Retinal pigment epithelial cell (primary cell): ENCODE results near the gene TMEM106A.
A peak's percentile ranks its signal among the peaks of the same experiment; 100 is the strongest.

Experiments used
- DNase-seq: peaks from one replicate; pipeline ENCODE4 v3.0.0-alpha.2; 2010; ENCODE audit warnings: low read depth
- H3K4me3 ChIP-seq: 2 replicates; pipeline ENCODE4 v1.5.1; 2011; ENCODE audit warnings: mild to moderate bottlenecking, low read length, control low read depth, moderate library complexity
- TF ChIP-seq, protein P1 (sequence below): conservative IDR thresholded peaks from 2 replicates; pipeline ENCODE4 v1.5.1; 2011; ENCODE audit warnings: low read depth, low read length, control low read depth, inconsistent platforms

The TMEM106A gene

DNA sequence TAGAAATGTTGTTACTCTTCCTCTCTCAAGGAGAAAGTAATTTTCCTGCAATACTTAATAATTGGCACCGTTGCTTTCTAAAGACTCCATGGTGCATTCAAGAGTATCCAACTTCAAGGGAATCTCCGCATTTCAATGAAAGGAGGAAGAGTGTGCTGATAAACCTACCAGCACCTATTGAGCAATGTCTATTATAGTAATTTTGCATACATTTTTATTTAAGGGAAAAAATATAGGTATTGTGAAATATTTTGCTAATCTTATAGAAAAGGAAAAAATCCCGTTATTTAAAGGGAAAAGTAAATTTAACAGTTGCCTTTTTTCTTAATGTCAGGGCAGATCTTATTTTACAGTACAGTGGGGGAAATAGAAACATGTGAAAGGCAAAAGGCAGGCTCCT is 1.1 kb upstream of the TMEM106A start:
- TF ChIP-seq, protein P1, sequence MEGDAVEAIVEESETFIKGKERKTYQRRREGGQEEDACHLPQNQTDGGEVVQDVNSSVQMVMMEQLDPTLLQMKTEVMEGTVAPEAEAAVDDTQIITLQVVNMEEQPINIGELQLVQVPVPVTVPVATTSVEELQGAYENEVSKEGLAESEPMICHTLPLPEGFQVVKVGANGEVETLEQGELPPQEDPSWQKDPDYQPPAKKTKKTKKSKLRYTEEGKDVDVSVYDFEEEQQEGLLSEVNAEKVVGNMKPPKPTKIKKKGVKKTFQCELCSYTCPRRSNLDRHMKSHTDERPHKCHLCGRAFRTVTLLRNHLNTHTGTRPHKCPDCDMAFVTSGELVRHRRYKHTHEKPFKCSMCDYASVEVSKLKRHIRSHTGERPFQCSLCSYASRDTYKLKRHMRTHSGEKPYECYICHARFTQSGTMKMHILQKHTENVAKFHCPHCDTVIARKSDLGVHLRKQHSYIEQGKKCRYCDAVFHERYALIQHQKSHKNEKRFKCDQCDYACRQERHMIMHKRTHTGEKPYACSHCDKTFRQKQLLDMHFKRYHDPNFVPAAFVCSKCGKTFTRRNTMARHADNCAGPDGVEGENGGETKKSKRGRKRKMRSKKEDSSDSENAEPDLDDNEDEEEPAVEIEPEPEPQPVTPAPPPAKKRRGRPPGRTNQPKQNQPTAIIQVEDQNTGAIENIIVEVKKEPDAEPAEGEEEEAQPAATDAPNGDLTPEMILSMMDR = no peak
- DNase-seq = no peak
- no peak overlapping the region for H3K4me3 ChIP-seq

DNA sequence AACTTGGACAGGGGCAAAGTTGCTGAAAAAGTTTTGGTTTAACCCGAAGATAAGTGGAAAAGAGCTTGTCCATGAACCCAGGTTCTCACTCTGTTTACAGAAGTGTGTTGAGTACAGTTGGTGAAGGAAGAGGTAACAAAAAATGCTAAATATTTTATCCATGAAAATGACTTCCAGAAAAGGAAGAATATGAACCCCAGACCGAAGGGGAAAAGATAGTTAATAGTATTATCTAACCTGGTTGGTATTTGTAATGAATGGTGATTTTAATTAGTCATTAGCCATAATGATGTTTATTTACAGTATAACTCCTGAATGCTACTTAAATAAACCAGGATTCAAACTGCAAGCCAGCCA is 574 bp upstream of the TMEM106A start:
- no peak for DNase-seq
- TF ChIP-seq, protein P1 = no peak
- H3K4me3 ChIP-seq = peak overlapping the region; percentile 70

DNA sequence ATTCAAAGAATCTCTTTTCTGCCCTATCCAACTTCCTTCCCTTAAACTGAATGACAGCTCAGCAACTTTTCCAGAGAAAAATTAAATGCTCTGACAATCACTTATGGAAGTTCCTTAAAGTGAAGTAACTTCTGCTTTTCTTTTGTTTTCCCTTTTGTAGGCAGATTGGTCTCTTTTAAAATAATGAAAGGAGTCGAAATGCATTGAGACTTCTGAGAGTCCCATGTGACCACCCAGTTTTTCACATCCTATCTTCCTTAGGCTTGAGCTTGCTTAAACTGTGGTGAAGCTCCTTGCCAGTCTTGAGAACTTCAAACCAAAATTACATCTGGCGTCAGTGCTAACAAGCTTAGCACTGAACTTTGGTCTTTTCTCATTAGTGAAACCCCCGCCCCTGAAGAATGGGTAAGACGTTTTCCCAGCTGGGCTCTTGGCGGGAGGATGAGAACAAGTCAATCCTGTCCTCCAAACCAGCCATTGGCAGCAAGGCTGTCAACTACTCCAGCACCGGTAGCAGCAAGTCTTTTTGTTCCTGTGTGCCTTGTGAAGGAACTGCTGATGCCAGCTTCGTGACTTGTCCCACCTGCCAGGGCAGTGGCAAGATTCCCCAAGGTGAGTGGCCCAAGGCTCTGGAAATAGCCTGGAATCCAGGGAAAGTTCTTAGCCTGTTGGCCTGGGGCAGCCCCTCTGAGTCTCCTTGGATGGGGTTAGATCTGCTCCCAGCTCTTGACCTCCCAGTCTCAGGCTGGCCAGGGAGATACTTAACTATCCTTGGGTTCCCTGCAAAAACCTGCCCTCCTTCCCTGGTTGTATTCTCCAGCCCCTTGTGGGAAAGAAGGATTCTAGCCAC is 1.2 kb downstream of the TMEM106A start:
- H3K4me3 ChIP-seq = no peak overlapping the region
- TF ChIP-seq, protein P1 = no peak

DNA sequence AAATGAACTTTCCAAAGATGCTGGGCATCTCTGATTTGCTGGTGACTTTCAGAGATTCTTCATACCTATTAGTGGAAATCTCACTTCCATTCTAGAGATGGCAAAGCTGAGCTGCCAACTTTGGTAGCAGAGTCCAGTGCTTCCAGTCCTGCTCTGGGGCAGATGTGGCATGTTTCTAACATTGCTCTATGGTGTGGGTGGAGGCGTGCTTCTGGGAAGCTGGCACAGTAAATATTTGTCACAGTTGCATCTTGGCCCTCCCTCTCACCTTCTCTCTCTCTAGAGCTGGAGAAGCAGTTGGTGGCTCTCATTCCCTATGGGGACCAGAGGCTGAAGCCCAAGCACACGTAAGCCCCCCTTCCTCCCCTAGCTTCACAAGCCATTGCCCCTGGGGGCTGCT is 1.9 kb downstream of the TMEM106A start:
- DNase-seq = no peak
- TF ChIP-seq, protein P1 = no peak
- H3K4me3 ChIP-seq = no peak overlapping the region

More for the DNA sequence above, 1.2 kb downstream of the TMEM106A start:
- no peak for DNase-seq

DNA sequence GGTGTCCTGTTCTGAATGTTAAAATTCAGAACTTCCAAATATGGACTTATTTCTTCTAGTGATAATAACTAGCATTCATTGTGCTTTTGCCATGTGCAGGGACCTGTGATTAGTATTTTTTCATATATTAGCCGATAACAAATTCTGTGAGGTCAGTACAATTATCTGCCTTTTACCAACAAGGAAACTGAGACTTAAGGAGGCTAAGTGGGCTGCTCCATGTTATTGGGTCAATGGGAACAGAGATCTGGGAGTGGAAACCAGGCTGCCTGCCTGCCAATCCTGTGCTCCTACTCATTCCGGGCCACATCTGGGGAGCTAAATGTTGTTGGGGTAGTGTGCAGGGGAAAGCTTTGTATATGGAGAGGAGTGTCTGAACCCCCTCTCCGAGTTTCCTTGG is 3.7 kb downstream of the TMEM106A start:
- TF ChIP-seq, protein P1 = no peak
- DNase-seq = no peak
- no peak overlapping the region for H3K4me3 ChIP-seq

DNA sequence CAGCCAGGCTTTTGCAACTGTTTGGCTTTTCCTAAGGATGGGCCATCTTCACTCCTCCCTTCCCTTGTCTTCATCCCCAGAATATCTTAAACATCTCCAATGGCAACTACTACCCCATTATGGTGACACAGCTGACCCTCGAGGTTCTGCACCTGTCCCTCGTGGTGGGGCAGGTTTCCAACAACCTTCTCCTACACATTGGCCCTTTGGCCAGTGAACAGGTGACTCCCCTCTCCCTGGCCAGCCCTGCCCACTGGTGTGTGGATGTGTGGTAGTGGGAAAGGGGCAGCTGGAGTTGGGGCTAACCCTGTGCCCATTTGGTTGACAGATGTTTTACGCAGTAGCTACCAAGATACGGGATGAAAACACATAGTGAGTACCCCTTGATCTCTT is 4.7 kb downstream of the TMEM106A start:
- DNase-seq = no peak
- TF ChIP-seq, protein P1 = no peak
- no peak overlapping the region for H3K4me3 ChIP-seq
